DMS53 treated with DMSO at 0.1 percent for 48 hours (cell line): Measurements from ENCODE around the gene MPDZ.
"Not testable (repeated sequence)": the region's sequence is repeated elsewhere in the genome, so short reads cannot be mapped to it uniquely, and the experiment has no call there.

Experiments used
- DNase-seq: peaks from one replicate; lab custom pipeline; 2025; ENCODE audit not compliant: unreplicated experiment; lab: John Stamatoyannopoulos, UW

The MPDZ gene

GRCh38 chr9:13266167-13266566 is 13.3 kb downstream of the MPDZ start:
- DNase-seq = no peak

GRCh38 chr9:13264788-13265187 is 14.7 kb downstream of the MPDZ start:
- no peak for DNase-seq

GRCh38 chr9:13263511-13263910 is 16.0 kb downstream of the MPDZ start:
- no peak for DNase-seq

- DNase-seq = no peak
Observed at GRCh38 chr9:13252852-13253251, 26.6 kb downstream of the MPDZ start.

GRCh38 chr9:13244181-13244580 is 35.3 kb downstream of the MPDZ start:
- DNase-seq = no peak

GRCh38 chr9:13241283-13241682 is 38.2 kb downstream of the MPDZ start:
- DNase-seq = no peak

GRCh38 chr9:13239660-13240059 is 39.8 kb downstream of the MPDZ start:
- DNase-seq = no peak

- no peak for DNase-seq
Observed at GRCh38 chr9:13239208-13239607, 40.3 kb downstream of the MPDZ start.

- DNase-seq = no peak
Observed at GRCh38 chr9:13234932-13235331, 44.6 kb downstream of the MPDZ start.

GRCh38 chr9:13228431-13228830 is 51.1 kb downstream of the MPDZ start:
- DNase-seq = no peak

- DNase-seq = no peak
Observed at GRCh38 chr9:13224366-13224765, 55.1 kb downstream of the MPDZ start.

- not testable (repeated sequence) for DNase-seq
Observed at GRCh38 chr9:13222733-13223132, 56.8 kb downstream of the MPDZ start.

- DNase-seq = no peak
Observed at GRCh38 chr9:13221741-13222140, 57.8 kb downstream of the MPDZ start.

- no peak for DNase-seq
Observed at GRCh38 chr9:13220837-13221236, 58.7 kb downstream of the MPDZ start.

- no peak for DNase-seq
Observed at GRCh38 chr9:13215791-13216554, 63.5 kb downstream of the MPDZ start.

- no peak for DNase-seq
Observed at GRCh38 chr9:13213998-13214397, 65.5 kb downstream of the MPDZ start.

GRCh38 chr9:13213337-13213736 is 66.2 kb downstream of the MPDZ start:
- no peak for DNase-seq

- no peak for DNase-seq
Observed at GRCh38 chr9:13210306-13210705, 69.2 kb downstream of the MPDZ start.

- no peak for DNase-seq
Observed at GRCh38 chr9:13209498-13209897, 70.0 kb downstream of the MPDZ start.

- no peak for DNase-seq
Observed at GRCh38 chr9:13205824-13206223, 73.7 kb downstream of the MPDZ start.

- DNase-seq = no peak
Observed at GRCh38 chr9:13190040-13190439, 89.5 kb downstream of the MPDZ start.

- no peak for DNase-seq
Observed at GRCh38 chr9:13189362-13189761, 90.1 kb downstream of the MPDZ start.

GRCh38 chr9:13186774-13187173 is 92.7 kb downstream of the MPDZ start:
- DNase-seq = no peak
